Mesothelial cell of epicardium (in vitro differentiated cells): ENCODE results near the gene CHEK2. TPM values are rescaled to one million over a fixed set of nuclear protein-coding genes. Genes with fewer than 3 reads are reported as not detected.
"Not testable (repeated sequence)": the region's sequence is repeated elsewhere in the genome, so short reads cannot be mapped to it uniquely, and the experiment has no call there.

Source experiments
- DNase-seq, 2 experiments: peaks; one replicate each; pipeline ENCODE4 v3.0.0; 2021; ENCODE audit warnings: low spot score in 2 of 2; ENCODE audit not compliant: unreplicated experiment in 2 of 2
- H3K27ac Mint-ChIP-seq: 2 replicates; pipeline ENCODE4 v1.8.0; 2021; ENCODE audit warnings: mixed read lengths
- H3K27me3 Mint-ChIP-seq: 2 replicates; pipeline ENCODE4 v1.8.0; 2021; ENCODE audit warnings: low read depth, mixed read lengths
- H3K36me3 Mint-ChIP-seq: 2 replicates; pipeline ENCODE4 v1.8.0; 2021; ENCODE audit warnings: mixed read lengths
- H3K4me1 Mint-ChIP-seq: 2 replicates; pipeline ENCODE4 v1.8.0; 2021; ENCODE audit warnings: mixed read lengths
- H3K4me3 Mint-ChIP-seq: 2 replicates; pipeline ENCODE4 v1.8.0; 2021; ENCODE audit warnings: mild to moderate bottlenecking, moderate library complexity, mixed read lengths
- H3K9me3 Mint-ChIP-seq: 2 replicates; pipeline ENCODE4 v1.8.0; 2021; ENCODE audit warnings: mixed read lengths
- CTCF ChIP-seq: fragments of 200-600 bp; sonication (generic); IDR thresholded peaks from one replicate; pipeline ENCODE4 v1.5.0; 2021; ENCODE audit warnings: antibody characterized with exemption; ENCODE audit not compliant: unreplicated experiment
- total RNA-seq: library from RNA; stranded (reverse); gene quantifications from 3 replicates; pipeline ENCODE4 v1.2.1, GENCODE V29; 2021

CHEK2 gene
- total RNA-seq, 1 donor from 2014 or later, result 22.9 TPM

- not testable (repeated sequence) for H3K27ac Mint-ChIP-seq, H3K9me3 Mint-ChIP-seq, H3K4me3 Mint-ChIP-seq, H3K27me3 Mint-ChIP-seq, H3K4me1 Mint-ChIP-seq, DNase-seq, H3K36me3 Mint-ChIP-seq
These were observed 58.7 kb downstream of the CHEK2 start for GRCh38 chr22:28682966-28683365.

GRCh38 chr22:28680813-28681490, 60.7 kb downstream of the CHEK2 start:
- not testable (repeated sequence) for DNase-seq, H3K27ac Mint-ChIP-seq, H3K36me3 Mint-ChIP-seq, H3K4me1 Mint-ChIP-seq, H3K27me3 Mint-ChIP-seq, H3K9me3 Mint-ChIP-seq
- peak overlapping the region; percentile 86 for H3K4me3 Mint-ChIP-seq

GRCh38 chr22:28679611-28680287, 61.9 kb downstream of the CHEK2 start, which contains the start of gene TTC28:
TTC28 (minus strand) TSS chr22:28679840; CDS start chr22:28679723, 117 bp downstream.
- H3K36me3 Mint-ChIP-seq, H3K4me1 Mint-ChIP-seq, H3K9me3 Mint-ChIP-seq, H3K27me3 Mint-ChIP-seq: not testable (repeated sequence)
- peak; percentile 87 to 90 for DNase-seq
- Mint-ChIP-seq H3K27ac (peak within 1 kb of the TSS; percentile 85), H3K4me3 (peak within 1 kb of the TSS; percentile 86)

- peak overlapping the region; percentile 83 for H3K4me3 Mint-ChIP-seq
- not testable (repeated sequence) for H3K36me3 Mint-ChIP-seq, H3K9me3 Mint-ChIP-seq, H3K27me3 Mint-ChIP-seq
- DNase-seq, result peak in 1 of 2 experiments; percentile 20
- peaks cover 10% of the 10 kb centered on the region for H3K4me1 Mint-ChIP-seq
- H3K27ac Mint-ChIP-seq, result peak overlapping the region; percentile 47
These were observed 62.6 kb downstream of the CHEK2 start for GRCh38 chr22:28678778-28679610.

GRCh38 chr22:28678170-28678569, 63.5 kb downstream of the CHEK2 start:
- Mint-ChIP-seq H3K4me1 (peaks cover 11% of the 10 kb centered on the region), H3K4me3 (peak overlapping the region; percentile 83)
- DNase-seq, H3K27me3 Mint-ChIP-seq, H3K9me3 Mint-ChIP-seq, H3K27ac Mint-ChIP-seq, H3K36me3 Mint-ChIP-seq: not testable (repeated sequence)

- Mint-ChIP-seq H3K4me1 (peaks cover 13% of the 10 kb centered on the region), H3K4me3 (no peak overlapping the region), H3K9me3 (peaks cover 13% of the 10 kb centered on the region), H3K36me3 (peaks cover 15% of the 10 kb centered on the region), H3K27ac (peak overlapping the region; percentile 58), H3K27me3 (no peaks in the 10 kb centered on the region)
- no peak for DNase-seq
- TF ChIP-seq CTCF, result no peak
These were observed 67.5 kb downstream of the CHEK2 start for GRCh38 chr22:28674121-28674563.

GRCh38 chr22:28670756-28671155, 70.9 kb downstream of the CHEK2 start:
- peaks cover 13% of the 10 kb centered on the region for H3K9me3 Mint-ChIP-seq
- peaks cover 8% of the 10 kb centered on the region for H3K4me1 Mint-ChIP-seq
- H3K27ac Mint-ChIP-seq, result no peak overlapping the region
- H3K4me3 Mint-ChIP-seq, result no peak overlapping the region
- no peak for DNase-seq
- H3K27me3 Mint-ChIP-seq, result no peaks in the 10 kb centered on the region
- H3K36me3 Mint-ChIP-seq, result peaks cover 15% of the 10 kb centered on the region
- no peak for TF ChIP-seq CTCF

GRCh38 chr22:28670161-28670560, 71.5 kb downstream of the CHEK2 start:
- Mint-ChIP-seq H3K27me3 (no peaks in the 10 kb centered on the region), H3K4me1 (peaks cover 8% of the 10 kb centered on the region), H3K9me3 (peaks cover 13% of the 10 kb centered on the region), H3K36me3 (peaks cover 15% of the 10 kb centered on the region), H3K27ac (no peak overlapping the region), H3K4me3 (no peak overlapping the region)
- DNase-seq, result no peak
- TF ChIP-seq CTCF, result no peak
